GM18951 (cell line): ENCODE measurements around the gene RHBDF1.

Experiments
- POLR2A ChIP-seq: IDR thresholded peaks from 4 replicates; pipeline ENCODE4 v1.6.1; 2011; ENCODE audit warnings: mild to moderate bottlenecking; ENCODE audit not compliant: insufficient read length, insufficient read depth; ENCODE audit errors: extremely low read depth
- in situ Hi-C: fragments of 300-500 bp; cut with MboI; formaldehyde crosslinking; loops from one replicate; pipeline ENCODE4 v1.12.0; 2022; ENCODE audit warnings: low sequenced_read_pairs, mixed read lengths, inconsistent platforms; ENCODE audit not compliant: unreplicated experiment

Gene RHBDF1

GRCh38 chr16:102060-102855, 29.8 kb upstream of the RHBDF1 start:
- in situ Hi-C loops = no loop called here
- no peak for TF ChIP-seq POLR2A

DNA sequence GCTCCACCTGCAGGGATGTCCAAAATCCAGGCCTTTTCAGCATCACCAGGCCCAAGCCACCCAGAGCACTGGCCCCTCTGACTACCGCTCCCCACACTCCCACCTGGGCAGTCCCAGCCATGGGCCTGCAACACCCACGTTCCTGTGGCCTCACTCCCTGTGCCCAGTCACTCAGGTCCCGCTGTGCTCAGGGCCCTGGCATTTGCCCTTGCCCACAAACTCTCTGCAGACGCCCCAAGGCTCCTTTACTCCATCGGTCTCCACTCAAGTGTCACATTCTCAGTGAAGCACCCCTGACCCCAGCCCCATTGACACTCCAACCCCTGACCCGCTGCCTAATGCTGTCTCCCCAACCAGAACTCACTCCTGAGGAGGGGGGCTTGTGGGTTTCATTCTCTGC, 29.2 kb upstream of the RHBDF1 start:
- in situ Hi-C loops = no loop called here
- no peak for TF ChIP-seq POLR2A

GRCh38 chr16:100989-101388, 28.6 kb upstream of the RHBDF1 start:
- TF ChIP-seq POLR2A = no peak
- in situ Hi-C loops = no loop called here

- in situ Hi-C loops = no loop called here
- TF ChIP-seq POLR2A = no peak
Measured at GRCh38 chr16:97822-98221, 25.4 kb upstream of the RHBDF1 start.

DNA sequence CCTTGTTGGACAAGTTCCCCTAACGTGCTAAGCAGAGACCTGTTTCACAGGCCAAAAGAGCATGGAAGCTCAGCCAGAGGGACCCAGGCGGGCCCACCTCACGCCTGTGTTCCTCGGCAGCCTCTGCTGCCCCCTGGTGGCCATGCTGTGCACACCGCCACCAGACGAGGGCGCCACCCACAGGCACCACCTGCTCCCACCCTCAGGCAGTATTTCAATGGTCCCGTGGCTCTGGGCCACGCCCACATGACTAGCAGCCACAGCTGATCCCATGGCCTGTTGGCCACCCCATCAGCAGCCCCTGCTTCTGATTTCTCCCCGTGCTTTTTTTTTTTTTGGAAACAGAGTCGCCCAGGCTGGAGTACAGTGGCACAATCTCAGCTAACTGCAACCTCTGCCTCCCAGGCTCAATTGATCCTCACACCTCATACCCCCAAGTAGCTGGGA, 24.5 kb upstream of the RHBDF1 start:
- no peak for TF ChIP-seq POLR2A
- in situ Hi-C loops = no loop called here

DNA sequence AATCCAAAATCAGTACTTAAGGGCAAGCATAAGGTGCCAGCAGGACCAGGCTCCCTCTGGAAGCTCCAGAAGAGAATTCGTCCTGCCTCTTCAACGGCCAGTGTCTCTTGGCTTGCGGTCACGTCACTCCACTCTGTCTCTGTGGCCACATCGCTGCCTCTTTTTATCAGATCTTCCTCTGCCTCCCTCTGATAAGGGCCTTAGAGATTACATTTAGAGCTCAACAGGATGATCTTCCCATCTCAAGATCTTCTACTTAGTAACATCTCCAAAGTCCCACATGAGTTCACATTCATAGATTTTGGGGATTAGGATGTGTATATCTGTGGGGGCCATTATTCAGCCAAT, 22.5 kb upstream of the RHBDF1 start:
- TF ChIP-seq POLR2A = no peak
- in situ Hi-C loops = no loop called here

GRCh38 chr16:92431-93339, 20.3 kb upstream of the RHBDF1 start:
- no peak for TF ChIP-seq POLR2A
- in situ Hi-C loops = no loop called here

DNA sequence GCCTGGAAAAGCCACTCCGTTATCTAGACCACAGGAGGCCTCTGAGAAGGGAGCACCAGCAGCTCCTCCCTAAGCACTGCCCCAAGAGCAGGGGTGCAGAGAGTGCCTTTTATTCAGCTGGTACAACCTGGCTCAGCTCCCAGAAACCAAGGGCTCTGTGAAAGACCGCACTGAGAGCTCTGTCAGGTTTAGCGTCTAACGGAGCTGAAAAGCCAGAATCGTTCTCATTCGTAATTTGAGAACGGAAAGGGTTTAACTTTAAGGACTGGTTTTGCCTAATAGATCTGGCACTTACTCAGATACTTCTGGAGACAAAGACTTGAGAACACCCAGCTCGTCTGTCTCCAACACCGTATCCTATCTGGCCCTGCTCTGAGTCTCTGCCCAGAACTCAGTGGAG, 19.1 kb upstream of the RHBDF1 start:
- in situ Hi-C loops = no loop called here
- no peak for TF ChIP-seq POLR2A

GRCh38 chr16:89391-90302, 17.2 kb upstream of the RHBDF1 start:
- in situ Hi-C loops = no loop called here
- no peak for TF ChIP-seq POLR2A

GRCh38 chr16:88613-89012, 16.2 kb upstream of the RHBDF1 start:
- TF ChIP-seq POLR2A = no peak

DNA sequence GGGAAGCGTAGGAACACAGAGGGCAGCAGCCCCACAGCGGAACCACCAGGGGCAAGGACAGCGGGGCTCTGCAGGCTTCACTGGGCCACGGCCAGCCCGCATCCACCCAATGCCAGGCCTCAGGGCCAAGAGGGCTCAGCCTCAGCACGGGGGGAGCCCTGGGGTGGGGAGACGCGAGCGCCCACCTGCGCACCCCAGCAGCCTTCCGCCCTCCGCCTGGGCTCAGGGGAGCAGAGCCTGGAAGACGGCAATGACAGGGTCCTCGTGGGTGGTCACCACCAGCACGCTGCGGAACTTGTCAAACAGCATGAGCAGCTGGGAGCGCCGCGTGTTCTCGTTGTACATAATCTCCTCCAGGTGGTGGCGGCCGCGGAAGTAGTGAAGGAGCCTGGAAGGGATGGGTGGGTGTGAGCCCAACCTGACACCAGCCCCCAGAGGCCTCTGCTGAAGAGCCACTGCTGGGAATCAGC, 14.1 kb upstream of the RHBDF1 start:
- in situ Hi-C loops = no loop called here
- no peak for TF ChIP-seq POLR2A

More at GRCh38 chr16:88613-89012, 16.2 kb upstream of the RHBDF1 start:
- in situ Hi-C loops = no loop called here

DNA sequence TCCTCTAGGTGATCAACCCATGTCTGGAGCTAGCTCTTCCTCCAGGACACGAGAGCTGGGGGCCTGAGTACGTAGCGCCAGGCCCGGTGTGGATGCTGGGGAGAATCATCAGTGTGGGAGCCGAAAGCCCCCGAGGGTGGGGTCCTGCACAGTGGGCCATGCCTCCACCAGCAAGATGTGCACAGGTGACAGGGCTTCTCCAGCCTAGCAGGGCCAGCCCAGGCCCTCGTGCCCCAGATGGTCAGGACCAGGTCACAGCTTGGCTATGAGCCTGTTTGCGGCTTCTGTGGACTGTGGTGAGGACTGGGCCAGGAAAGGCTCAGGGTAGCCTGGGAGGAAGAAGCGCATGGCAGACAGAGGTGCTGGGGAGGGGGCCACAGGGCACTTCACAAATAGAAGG, 13.4 kb upstream of the RHBDF1 start:
- no peak for TF ChIP-seq POLR2A
- in situ Hi-C loops = no loop called here

GRCh38 chr16:85407-85782, 13.0 kb upstream of the RHBDF1 start:
- TF ChIP-seq POLR2A = no peak
- in situ Hi-C loops = no loop called here
